Measurements from ENCODE around the gene TIMM44.

DNA sequence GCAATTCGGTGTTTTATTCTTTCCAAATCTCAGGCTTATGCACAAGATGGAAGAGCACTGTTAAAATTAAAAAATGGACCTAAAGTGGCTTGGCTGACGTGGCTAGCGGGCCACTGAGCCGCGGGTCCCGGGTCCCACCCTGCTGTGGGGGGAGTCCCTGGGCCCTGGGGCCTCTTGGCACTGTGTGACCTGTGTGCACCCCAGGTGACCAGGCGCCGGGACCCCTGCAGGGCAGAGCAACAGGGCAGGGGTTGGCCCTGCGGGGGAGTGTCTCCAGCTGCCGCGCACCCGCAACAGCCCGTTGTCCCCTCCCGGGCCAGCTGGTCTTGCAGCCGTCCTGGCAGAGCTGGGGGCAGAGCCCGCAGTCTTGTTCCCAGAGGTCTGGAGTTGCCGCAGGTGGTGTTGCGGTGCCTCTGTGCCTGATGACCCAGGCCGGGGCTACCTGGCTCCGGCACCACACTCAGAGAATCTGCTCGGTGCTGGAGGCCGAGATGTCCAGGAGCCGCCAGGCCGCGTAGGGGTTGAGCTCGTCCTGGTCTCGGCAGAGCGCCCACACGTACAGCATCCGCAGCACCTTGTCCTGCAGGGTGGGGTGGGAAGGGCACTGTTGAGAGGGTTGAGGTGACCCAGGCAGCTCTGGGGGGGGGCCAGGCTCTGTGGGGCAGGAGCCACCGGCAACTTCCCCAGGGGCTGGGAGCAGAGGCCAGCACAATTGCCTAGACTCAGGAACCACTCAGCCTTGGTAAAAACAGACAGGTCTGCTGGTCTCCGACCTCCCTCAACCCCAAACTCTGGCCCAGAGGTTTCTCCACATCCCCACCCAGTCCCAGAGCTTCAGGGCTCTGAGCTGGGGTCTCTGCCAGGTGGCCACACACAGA lies 16.5 kb downstream of the TIMM44 start:
- TF ChIP-seq GATA2 (IDR thresholded peaks at IDR 0.05; ENCODE audit: low read depth, low read length) (no peak), GATA3 (IDR thresholded peaks at IDR 0.05; ENCODE audit: low read depth, low read length) (no peak)

Measured in SH-SY5Y (cell line).